Kidney (tissue), 14 donors: ENCODE measurements around the gene ACOXL. TPM values are rescaled to one million over a fixed set of nuclear protein-coding genes. Genes with fewer than 3 reads are reported as not detected.

Source experiments
- DNase-seq, 5 donors: peaks; one replicate each; pipeline ENCODE4 v3.0.0-alpha.2; 2013 to 2020
- FAIRE-seq: peaks from 2 replicates; lab custom pipeline; 2012; peaks lifted over from hg19 to GRCh38; lab: Jason Lieb, UNC
- H3K27ac ChIP-seq, 2 donors: one replicate each; pipeline ENCODE4 v1.7.0; 2013; ENCODE audit warnings: low read depth in 2 of 2, low read length in 2 of 2, inconsistent platforms in 1 of 2
- H3K27me3 ChIP-seq: one replicate; pipeline ENCODE4 v1.7.1; 2013; ENCODE audit warnings: low read length, inconsistent platforms; ENCODE audit not compliant: control insufficient read depth, insufficient read depth
- H3K36me3 ChIP-seq, 3 donors: one replicate each; pipeline versions ENCODE4 v1.7.0 to v1.7.1; 2013; ENCODE audit warnings: low read length in 3 of 3, control low read depth in 1 of 3, inconsistent platforms in 1 of 3; ENCODE audit not compliant: insufficient read depth in 3 of 3, control insufficient read depth in 2 of 3
- H3K4me1 ChIP-seq, 3 donors: one replicate each; pipeline versions ENCODE4 v1.7.0 to v1.7.1; 2013; ENCODE audit warnings: low read length in 3 of 3, inconsistent platforms in 1 of 3, low read depth in 1 of 3; ENCODE audit not compliant: control insufficient read depth in 2 of 3, insufficient read depth in 2 of 3
- H3K4me3 ChIP-seq, 3 donors: one replicate each; pipeline versions ENCODE4 v1.7.0 to v1.8.1; 2013; ENCODE audit warnings: low read length in 3 of 3, control low read depth in 1 of 3, inconsistent platforms in 1 of 3
- H3K9ac ChIP-seq, 3 donors: one replicate each; pipeline versions ENCODE4 v1.7.0 to v1.7.1; 2013; ENCODE audit warnings: low read length in 3 of 3, control low read depth in 1 of 3, inconsistent platforms in 1 of 3
- H3K9me3 ChIP-seq, 3 donors: one replicate each; pipeline versions ENCODE4 v1.7.0 to v1.7.1; 2013; ENCODE audit warnings: low read length in 3 of 3, control low read depth in 1 of 3, inconsistent platforms in 1 of 3; ENCODE audit not compliant: control insufficient read depth in 2 of 3, insufficient read depth in 1 of 3
- CTCF ChIP-seq: IDR thresholded peaks from 3 replicates; pipeline ENCODE4 v1.5.1; 2012; ENCODE audit warnings: mild to moderate bottlenecking, moderate library complexity, borderline replicate concordance; ENCODE audit not compliant: insufficient read depth; ENCODE audit errors: extremely low read depth
- intact Hi-C: fragments of 100-400 bp; cut with DNase I; formaldehyde crosslinking; loops from one replicate; pipeline ENCODE4 v1.11.1; 2022
- polyA plus RNA-seq: library from polyadenylated mRNA; stranded (reverse); fragments of 350-450 nt; fragmentation: Illumina TruSeq; extraction: RNeasy Lipid Tissue Mini Kit (QIAGEN cat#74804); gene quantifications from one replicate; pipeline ENCODE4 v1.2.3, GENCODE V29; 2014; ENCODE audit warnings: low read depth, low replicate concordance; ENCODE audit not compliant: insufficient read depth
- total RNA-seq: library from RNA; stranded (reverse); fragmentation: NEBNext Ultra II Directional; extraction: Animal tissue kit (Norgen Biotek cat#: 25700); gene quantifications from one replicate; pipeline ENCODE4 v1.2.1, GENCODE V29; 2021
- donor health status: control.
- donor health status: control.
- donor health status: control.
- donor health status: control.
- donor health status: control.
- donor health status: DM: yes; HTN: yes; CAD: no.
- donor health status: Normal renal cell carcinoma (clear cell type).

Gene ACOXL
- total and polyA plus RNA-seq, 2 donors from 2014 or later: 2.0 TPM; not detected in 1

- TF ChIP-seq CTCF: no peak
- Histone ChIP-seq H3K27me3 (peaks cover 3% of the 10 kb centered on the region), H3K27ac (no peak overlapping the region), H3K4me3 (peak overlapping the region in 1 of 3 donors; percentile 84), H3K36me3 (peaks cover 0 to 14% (median 8%) of the 10 kb centered on the region in 3 donors), H3K4me1 (peaks cover 0 to 16% (median 5%) of the 10 kb centered on the region in 3 donors), H3K9ac (peak overlapping the region in 1 of 3 donors; percentile 28), H3K9me3 (no peaks in the 10 kb centered on the region)
- intact Hi-C loops: no loop called here
- FAIRE-seq (no peak), DNase-seq (peak in 1 of 5 donors; percentile 44)
These were observed 391.4 kb downstream of the ACOXL start for GRCh38 chr2:111123751-111124150.

GRCh38 chr2:111126581-111126980 lies 394.2 kb downstream of the ACOXL start:
- DNase-seq: no peak
- H3K4me1 ChIP-seq: peaks cover 0 to 8% (median 5%) of the 10 kb centered on the region in 3 donors
- peaks cover 0 to 14% (median 10%) of the 10 kb centered on the region in 3 donors for H3K36me3 ChIP-seq
- H3K9ac ChIP-seq: no peak overlapping the region
- no peaks in the 10 kb centered on the region for H3K27me3 ChIP-seq
- H3K9me3 ChIP-seq: no peaks in the 10 kb centered on the region
- H3K4me3 ChIP-seq: no peak overlapping the region
- H3K27ac ChIP-seq: no peak overlapping the region
- no peak for FAIRE-seq
- no peak for TF ChIP-seq CTCF
- intact Hi-C loops: no loop called here

GRCh38 chr2:111127351-111127750 lies 395.0 kb downstream of the ACOXL start:
- Histone ChIP-seq H3K4me3 (no peak overlapping the region), H3K4me1 (peaks cover 0 to 5% (median 5%) of the 10 kb centered on the region in 3 donors), H3K36me3 (peaks cover 0 to 14% (median 12%) of the 10 kb centered on the region in 3 donors), H3K27ac (no peak overlapping the region), H3K27me3 (no peaks in the 10 kb centered on the region), H3K9ac (no peak overlapping the region), H3K9me3 (no peaks in the 10 kb centered on the region)
- FAIRE-seq (no peak), DNase-seq (no peak)
- no peak for TF ChIP-seq CTCF
- intact Hi-C loops: no loop called here

- FAIRE-seq: no peak
- Histone ChIP-seq H3K4me3 (no peak overlapping the region), H3K27me3 (no peaks in the 10 kb centered on the region), H3K9ac (no peak overlapping the region), H3K27ac (no peak overlapping the region), H3K4me1 (peaks cover 0 to 5% (median 5%) of the 10 kb centered on the region in 3 donors), H3K9me3 (no peaks in the 10 kb centered on the region), H3K36me3 (peaks cover 0 to 14% (median 12%) of the 10 kb centered on the region in 3 donors)
- DNase-seq: no peak
- intact Hi-C loops: no loop called here
- TF ChIP-seq CTCF: no peak
These were observed 395.7 kb downstream of the ACOXL start for GRCh38 chr2:111128096-111128495.
